CD8-positive, alpha-beta memory T cell (primary cell): Measurements from ENCODE around the gene CYTL1. TPM values are rescaled to one million over a fixed set of nuclear protein-coding genes. Genes with fewer than 3 reads are reported as not detected.
A peak's percentile ranks its signal among the peaks of the same experiment; 100 is the strongest.

Experiments
- CTCF ChIA-PET: fragments of 350-600 bp; sonication (Branson Sonifier 250); formaldehyde crosslinking; loops from one replicate; lab custom pipeline; 2021; ENCODE audit warnings: antibody characterized with exemption; lab: Charles Lee
- POLR2A ChIA-PET: fragments of 350-600 bp; sonication (Branson Sonifier 250); formaldehyde crosslinking; loops from one replicate; lab custom pipeline; 2021; ENCODE audit warnings: antibody characterized with exemption; lab: Charles Lee
- DNase-seq, 5 donors: peaks; one replicate each; pipeline versions ENCODE4 v3.0.0 to v3.0.0-alpha.2; 2020 to 2022; ENCODE audit warnings: mixed read lengths in 1 of 5
- H3K27ac ChIP-seq: one replicate; pipeline ENCODE4 v1.7.0; 2013; ENCODE audit warnings: low read depth, mild to moderate bottlenecking, low read length, moderate library complexity
- H3K27me3 ChIP-seq: 2 replicates; pipeline ENCODE4 v1.7.0; 2013; ENCODE audit warnings: low read length, mild to moderate bottlenecking; ENCODE audit not compliant: insufficient read depth, poor library complexity, severe bottlenecking
- H3K36me3 ChIP-seq: 2 replicates; pipeline ENCODE4 v1.7.0; 2013; ENCODE audit warnings: mild to moderate bottlenecking, low read length, moderate library complexity; ENCODE audit not compliant: insufficient read depth
- H3K4me1 ChIP-seq: 2 replicates; pipeline ENCODE4 v1.7.0; 2013; ENCODE audit warnings: mild to moderate bottlenecking, low read length, moderate library complexity; ENCODE audit not compliant: insufficient read depth
- H3K4me3 ChIP-seq: 2 replicates; pipeline ENCODE4 v1.7.0; 2013; ENCODE audit warnings: mild to moderate bottlenecking, low read length
- H3K9me3 ChIP-seq: 2 replicates; pipeline ENCODE4 v1.7.0; 2013; ENCODE audit warnings: mild to moderate bottlenecking, low read length
- H3K27ac Mint-ChIP-seq, 8 donors: one replicate each; pipeline ENCODE4 v1.8.0; 2020 to 2021; ENCODE audit warnings: mixed read lengths in 8 of 8, mild to moderate bottlenecking in 6 of 8, inconsistent platforms in 3 of 8, moderate library complexity in 3 of 8
- H3K27me3 Mint-ChIP-seq, 2 donors: one replicate each; pipeline ENCODE4 v1.8.0; 2020 to 2021; ENCODE audit warnings: mixed read lengths in 2 of 2, mild to moderate bottlenecking in 1 of 2, moderate library complexity in 1 of 2
- H3K36me3 Mint-ChIP-seq, 3 donors: one replicate each; pipeline ENCODE4 v1.8.0; 2020 to 2021; ENCODE audit warnings: mixed read lengths in 3 of 3, inconsistent platforms in 1 of 3, mild to moderate bottlenecking in 1 of 3
- H3K4me1 Mint-ChIP-seq, 3 donors: one replicate each; pipeline ENCODE4 v1.8.0; 2020 to 2021; ENCODE audit warnings: mixed read lengths in 3 of 3, inconsistent platforms in 1 of 3, mild to moderate bottlenecking in 1 of 3
- H3K4me3 Mint-ChIP-seq, 7 donors: one replicate each; pipeline ENCODE4 v1.8.0; 2020 to 2021; ENCODE audit warnings: mixed read lengths in 7 of 7, mild to moderate bottlenecking in 6 of 7, moderate library complexity in 4 of 7, inconsistent platforms in 2 of 7
- H3K9me3 Mint-ChIP-seq, 5 donors: one replicate each; pipeline ENCODE4 v1.8.0; 2020 to 2022; ENCODE audit warnings: mixed read lengths in 5 of 5, mild to moderate bottlenecking in 3 of 5, moderate library complexity in 2 of 5, inconsistent platforms in 1 of 5
- polyA plus RNA-seq: library from polyadenylated mRNA; unstranded; fragments of 300-500 nt; fragmentation: Illumina TruSeq; gene quantifications from one replicate; pipeline ENCODE4 v1.2.3, GENCODE V29; 2021
- total RNA-seq, 2 experiments: library from RNA; stranded (reverse); gene quantifications; one replicate each; pipeline ENCODE4 v1.2.3, GENCODE V29; 2021

CYTL1 gene
- total and polyA plus RNA-seq, 3 experiments from 2014 or later: 1.7 TPM; not detected in 2

GRCh38 chr4:5040856-5041620 lies 21.8 kb upstream of the CYTL1 start:
- DNase-seq: no peak
- H3K4me3 Mint-ChIP-seq: no peak overlapping the region

GRCh38 chr4:5039800-5040199 lies 20.5 kb upstream of the CYTL1 start:
- Histone ChIP-seq H3K27ac (no peak overlapping the region), H3K36me3 (no peaks in the 10 kb centered on the region), H3K9me3 (no peaks in the 10 kb centered on the region), H3K4me1 (no peaks in the 10 kb centered on the region), H3K27me3 (no peaks in the 10 kb centered on the region), H3K4me3 (no peak overlapping the region)
- DNase-seq: no peak
- Mint-ChIP-seq H3K36me3 (no peaks in the 10 kb centered on the region), H3K4me1 (no peaks in the 10 kb centered on the region), H3K4me3 (no peak overlapping the region), H3K9me3 (no peaks in the 10 kb centered on the region), H3K27me3 (peaks cover 2 to 24% of the 10 kb centered on the region in 2 donors), H3K27ac (no peak overlapping the region)
- CTCF ChIA-PET: no interaction called here
- POLR2A ChIA-PET: no interaction called here

More at GRCh38 chr4:5040856-5041620, 21.8 kb upstream of the CYTL1 start:
- Histone ChIP-seq H3K27ac (no peak overlapping the region), H3K9me3 (no peaks in the 10 kb centered on the region), H3K4me1 (no peaks in the 10 kb centered on the region), H3K36me3 (no peaks in the 10 kb centered on the region), H3K27me3 (no peaks in the 10 kb centered on the region), H3K4me3 (no peak overlapping the region)
- H3K27ac Mint-ChIP-seq: no peak overlapping the region
- H3K4me1 Mint-ChIP-seq: no peaks in the 10 kb centered on the region
- POLR2A ChIA-PET: no interaction called here
- no peaks in the 10 kb centered on the region for H3K36me3 Mint-ChIP-seq
- H3K27me3 Mint-ChIP-seq: peaks cover under 1 to 35% of the 10 kb centered on the region in 2 donors
- CTCF ChIA-PET: no interaction called here
- H3K9me3 Mint-ChIP-seq: no peaks in the 10 kb centered on the region

GRCh38 chr4:5037553-5038551 lies 18.6 kb upstream of the CYTL1 start:
- no peaks in the 10 kb centered on the region for H3K36me3 ChIP-seq

GRCh38 chr4:5036239-5036638 lies 17.0 kb upstream of the CYTL1 start:
- Mint-ChIP-seq H3K27ac (no peak overlapping the region), H3K4me3 (no peak overlapping the region), H3K4me1 (peaks cover 0 to 3% (median 3%) of the 10 kb centered on the region in 3 donors), H3K9me3 (no peaks in the 10 kb centered on the region), H3K36me3 (no peaks in the 10 kb centered on the region), H3K27me3 (peaks cover 7 to 8% of the 10 kb centered on the region in 2 donors)
- CTCF ChIA-PET: no interaction called here
- Histone ChIP-seq H3K9me3 (no peaks in the 10 kb centered on the region), H3K4me3 (no peak overlapping the region), H3K4me1 (no peaks in the 10 kb centered on the region), H3K27me3 (no peaks in the 10 kb centered on the region), H3K27ac (no peak overlapping the region), H3K36me3 (no peaks in the 10 kb centered on the region)
- POLR2A ChIA-PET: no interaction called here
- no peak for DNase-seq

More at GRCh38 chr4:5037553-5038551, 18.6 kb upstream of the CYTL1 start:
- Histone ChIP-seq H3K27ac (peak overlapping the region; percentile 64), H3K27me3 (no peaks in the 10 kb centered on the region), H3K4me1 (no peaks in the 10 kb centered on the region), H3K9me3 (no peaks in the 10 kb centered on the region), H3K4me3 (no peak overlapping the region)
- Mint-ChIP-seq H3K4me3 (no peak overlapping the region), H3K9me3 (no peaks in the 10 kb centered on the region), H3K27ac (no peak overlapping the region), H3K4me1 (peaks cover 0 to 3% (median 3%) of the 10 kb centered on the region in 3 donors), H3K27me3 (peaks cover 7 to 14% of the 10 kb centered on the region in 2 donors), H3K36me3 (no peaks in the 10 kb centered on the region)
- ChIA-PET POLR2A (no interaction called here), CTCF (no interaction called here)
- no peak for DNase-seq

- H3K4me3 Mint-ChIP-seq: no peak overlapping the region
- no peaks in the 10 kb centered on the region for H3K36me3 Mint-ChIP-seq
- no peak for DNase-seq
- H3K4me3 ChIP-seq: no peak overlapping the region
- no peak overlapping the region for H3K27ac Mint-ChIP-seq
- no peaks in the 10 kb centered on the region for H3K36me3 ChIP-seq
- peaks cover 4 to 8% of the 10 kb centered on the region in 2 donors for H3K27me3 Mint-ChIP-seq
- no peaks in the 10 kb centered on the region for H3K9me3 ChIP-seq
- ChIA-PET POLR2A (no interaction called here), CTCF (no interaction called here)
- no peaks in the 10 kb centered on the region for H3K27me3 ChIP-seq
- no peak overlapping the region for H3K27ac ChIP-seq
- peaks cover 0 to 3% (median 3%) of the 10 kb centered on the region in 3 donors for H3K4me1 Mint-ChIP-seq
- H3K4me1 ChIP-seq: no peaks in the 10 kb centered on the region
- no peaks in the 10 kb centered on the region for H3K9me3 Mint-ChIP-seq
Measured at GRCh38 chr4:5034206-5034605, 14.9 kb upstream of the CYTL1 start.

- Histone ChIP-seq H3K27ac (no peak overlapping the region), H3K4me3 (no peak overlapping the region), H3K4me1 (no peaks in the 10 kb centered on the region), H3K36me3 (no peaks in the 10 kb centered on the region), H3K27me3 (no peaks in the 10 kb centered on the region), H3K9me3 (no peaks in the 10 kb centered on the region)
- ChIA-PET POLR2A (no interaction called here), CTCF (no interaction called here)
- H3K27ac Mint-ChIP-seq: no peak overlapping the region
- H3K36me3 Mint-ChIP-seq: no peaks in the 10 kb centered on the region
- peaks cover 6 to 8% of the 10 kb centered on the region in 2 donors for H3K27me3 Mint-ChIP-seq
- no peak for DNase-seq
- H3K9me3 Mint-ChIP-seq: peaks cover 0 to 2% (median 0%) of the 10 kb centered on the region in 5 donors
- peaks cover 0 to 3% (median 3%) of the 10 kb centered on the region in 3 donors for H3K4me1 Mint-ChIP-seq
- H3K4me3 Mint-ChIP-seq: no peak overlapping the region
Measured at GRCh38 chr4:5033281-5033841, 14.1 kb upstream of the CYTL1 start.

GRCh38 chr4:5032813-5033212 lies 13.6 kb upstream of the CYTL1 start:
- ChIA-PET CTCF (no interaction called here), POLR2A (no interaction called here)
- H3K27me3 Mint-ChIP-seq: peaks cover 6 to 8% of the 10 kb centered on the region in 2 donors
- Histone ChIP-seq H3K27me3 (no peaks in the 10 kb centered on the region), H3K4me1 (no peaks in the 10 kb centered on the region), H3K4me3 (no peak overlapping the region), H3K36me3 (no peaks in the 10 kb centered on the region), H3K27ac (no peak overlapping the region), H3K9me3 (no peaks in the 10 kb centered on the region)
- H3K9me3 Mint-ChIP-seq: peaks cover 0 to 3% (median 0%) of the 10 kb centered on the region in 5 donors
- H3K27ac Mint-ChIP-seq: no peak overlapping the region
- DNase-seq: no peak
- no peaks in the 10 kb centered on the region for H3K36me3 Mint-ChIP-seq
- H3K4me1 Mint-ChIP-seq: peaks cover 0 to 3% (median 3%) of the 10 kb centered on the region in 3 donors
- no peak overlapping the region for H3K4me3 Mint-ChIP-seq
